HepG2 (cell line): ENCODE results near the gene IFT122. TPM values are rescaled to one million over a fixed set of nuclear protein-coding genes. Genes with fewer than 3 reads are reported as not detected.

Experiments
- AKAP8 ChIP-seq: sonication (generic); formaldehyde crosslinking; IDR thresholded peaks from 2 replicates; pipeline ENCODE4 v1.5.1; 2020; ENCODE audit warnings: mild to moderate bottlenecking, missing genetic modification reagents
- ATF2 ChIP-seq: sonication (generic); formaldehyde crosslinking; IDR thresholded peaks from 2 replicates; pipeline ENCODE4 v1.4.0; 2020; ENCODE audit warnings: missing genetic modification reagents
- BATF2 ChIP-seq: sonication (generic); formaldehyde crosslinking; IDR thresholded peaks from 2 replicates; pipeline ENCODE4 v1.8.0; 2022; ENCODE audit warnings: mild to moderate bottlenecking, missing genetic modification reagents, moderate library complexity
- CEBPB ChIP-seq: IDR thresholded peaks from 2 replicates; pipeline ENCODE4 v1.6.1; 2011; ENCODE audit warnings: low read depth, low read length, improper control_type of control experiment, borderline replicate concordance
- CENPT ChIP-seq: sonication (generic); formaldehyde crosslinking; IDR thresholded peaks from 2 replicates; pipeline ENCODE4 v1.8.0; 2022; ENCODE audit warnings: low read depth, mild to moderate bottlenecking, moderate library complexity, missing genetic modification reagents
- EP300 ChIP-seq, 3 experiments: sonication (generic) in 1 of 3; formaldehyde crosslinking in 1 of 3; IDR thresholded peaks; 2 replicates each; pipeline versions ENCODE4 v1.5.1 to v1.6.1; 2011 to 2020; ENCODE audit warnings: low read depth in 2 of 3, low read length in 2 of 3, borderline replicate concordance in 1 of 3, improper control_type of control experiment in 1 of 3, mild to moderate bottlenecking in 1 of 3, missing genetic modification reagents in 1 of 3, moderate library complexity in 1 of 3
- KLF11 ChIP-seq: IDR thresholded peaks from 2 replicates; pipeline ENCODE4 v1.6.1; 2016; ENCODE audit warnings: missing compliant biosample characterization
- MLX ChIP-seq: IDR thresholded peaks from 2 replicates; pipeline ENCODE4 v1.6.1; 2016
- RBM39 ChIP-seq: fragments of 200-400 bp; formaldehyde crosslinking; IDR thresholded peaks from one replicate; pipeline ENCODE4 v1.6.1; 2018; ENCODE audit warnings: antibody characterized with exemption, mild to moderate bottlenecking, low read depth, low read length; ENCODE audit not compliant: poor library complexity, severe bottlenecking
- RFX1 ChIP-seq: fragments of 450-650 bp; IDR thresholded peaks from 2 replicates; pipeline ENCODE4 v1.6.1; 2017
- SKI ChIP-seq: fragments of 450-650 bp; IDR thresholded peaks from one replicate; pipeline ENCODE4 v1.6.1; 2018; ENCODE audit warnings: mild to moderate bottlenecking; ENCODE audit not compliant: partially characterized antibody
- SNAPC5 ChIP-seq: sonication (generic); formaldehyde crosslinking; IDR thresholded peaks from 2 replicates; pipeline ENCODE4 v1.8.1; 2023; ENCODE audit warnings: mild to moderate bottlenecking, missing genetic modification reagents, borderline replicate concordance
- SOX13 ChIP-seq, 3 experiments: fragments of 450-650 bp in 1 of 3; sonication (generic) in 1 of 3; formaldehyde crosslinking in 1 of 3; IDR thresholded peaks in 2 of 3; conservative IDR thresholded peaks in 1 of 3; 2 replicates each; pipeline versions ENCODE4 v1.5.0 to v1.6.1; 2016 to 2020; ENCODE audit warnings: antibody characterized with exemption in 1 of 3, mild to moderate bottlenecking in 1 of 3, missing compliant biosample characterization in 1 of 3, missing genetic modification reagents in 1 of 3, moderate library complexity in 1 of 3
- SP1 ChIP-seq, 2 experiments: fragments of 450-650 bp in 1 of 2; sonication (generic) in 1 of 2; formaldehyde crosslinking in 1 of 2; IDR thresholded peaks; 2 replicates each; pipeline versions ENCODE4 v1.4.0 to v1.6.1; 2016 to 2020; ENCODE audit warnings: missing genetic modification reagents in 1 of 2
- ZBTB21 ChIP-seq: sonication (generic); formaldehyde crosslinking; IDR thresholded peaks from 2 replicates; pipeline ENCODE4 v1.4.0; 2020; ENCODE audit warnings: missing genetic modification reagents
- ZNF224 ChIP-seq: sonication (generic); formaldehyde crosslinking; IDR thresholded peaks from 2 replicates; pipeline ENCODE4 v1.5.0; 2020; ENCODE audit warnings: mild to moderate bottlenecking, missing genetic modification reagents
- ZNF256 ChIP-seq: sonication (generic); formaldehyde crosslinking; conservative IDR thresholded peaks from 2 replicates; pipeline ENCODE4 v1.4.0; 2020; ENCODE audit warnings: missing genetic modification reagents
- ZNF263 ChIP-seq: sonication (generic); formaldehyde crosslinking; IDR thresholded peaks from 2 replicates; pipeline ENCODE4 v1.4.0; 2020; ENCODE audit warnings: missing genetic modification reagents
- ZNF276 ChIP-seq: sonication (generic); formaldehyde crosslinking; IDR thresholded peaks from 2 replicates; pipeline ENCODE4 v1.4.0; 2020; ENCODE audit warnings: mild to moderate bottlenecking, low read depth, missing genetic modification reagents
- ZNF430 ChIP-seq: sonication (generic); formaldehyde crosslinking; IDR thresholded peaks from 2 replicates; pipeline ENCODE4 v1.9.0; 2021; ENCODE audit warnings: mild to moderate bottlenecking, missing genetic modification reagents
- ZNF782 ChIP-seq: sonication (generic); formaldehyde crosslinking; IDR thresholded peaks from 2 replicates; pipeline ENCODE4 v1.4.0; 2020; ENCODE audit warnings: missing genetic modification reagents, mild to moderate bottlenecking, borderline replicate concordance
- polyA plus RNA-seq, 8 experiments: library from polyadenylated mRNA; depleted of rRNA in 3 of 8; stranded (reverse) in 7 of 8; unstranded in 1 of 8; fragments of >200 nt; fragmentation: Illumina TruSeq in 4 of 8; extraction: Trizol in 4 of 8; gene quantifications; 2 replicates each; pipeline versions ENCODE4 v1.2.1 to v1.2.3, GENCODE V29; 2011 to 2016; ENCODE audit warnings: low read depth in 4 of 8, missing spikeins in 1 of 8, mixed read lengths in 1 of 8; ENCODE audit not compliant: insufficient read depth in 1 of 8
- total RNA-seq, 5 experiments: library from RNA; depleted of rRNA; stranded (reverse); fragments of >200 nt; fragmentation: Illumina TruSeq; extraction: Trizol; gene quantifications; 2 replicates each; pipeline ENCODE4 v1.2.3, GENCODE V29; 2016; ENCODE audit warnings: low read depth in 1 of 5

IFT122 gene
- total and polyA plus RNA-seq, 2 of the 13 experiments (the other 11 are each of a cell fraction or from before 2014, with no cell fraction given): 10.1 to 10.3 TPM

GRCh38 chr3:129490273-129490675 lies 50.2 kb downstream of the IFT122 start (continued):
- TF ChIP-seq SKI: peak; percentile 21
- TF ChIP-seq ZNF263: peak; percentile 82
- no peak for TF ChIP-seq AKAP8
- TF ChIP-seq ZNF782: no peak
- TF ChIP-seq ZNF430 (CRISPR knock-in tag): 0 out of 2 replicates have a peak, but pooled peaks have one; percentile 62
- TF ChIP-seq CEBPB: no peak
- no peak for TF ChIP-seq SP1 (IDR thresholded peaks at IDR 0.05)
- TF ChIP-seq SP1 (CRISPR knock-in tag; IDR thresholded peaks at IDR 0.05): no peak
- no peak for TF ChIP-seq ZNF276 (CRISPR knock-in tag)
- no peak for TF ChIP-seq ZNF256
- no peak for TF ChIP-seq SOX13 (IDR thresholded peaks at IDR 0.05)
- no peak; a peak in 1 of 4 replicates for TF ChIP-seq SOX13 (CRISPR knock-in tag; conservative IDR thresholded peaks at IDR 0.05 in 1 of 2, IDR thresholded peaks at IDR 0.05 in 1 of 2)
- no peak for TF ChIP-seq CENPT (CRISPR knock-in tag)
- no peak for TF ChIP-seq KLF11 (CRISPR knock-in tag)
- no peak for TF ChIP-seq RFX1
- TF ChIP-seq MLX (CRISPR knock-in tag): 0 out of 2 replicates have a peak, but pooled peaks have one; percentile 30
- no peak for TF ChIP-seq RBM39
- 0 out of 2 replicates have a peak, but pooled peaks have one; percentile 62 for TF ChIP-seq ZNF224
- TF ChIP-seq ATF2 (CRISPR knock-in tag): no peak
- no peak for TF ChIP-seq BATF2 (CRISPR knock-in tag)
- TF ChIP-seq EP300 (IDR thresholded peaks at IDR 0.05; ENCODE audit: low read depth in 2 of 2, low read length in 2 of 2): no peak
- TF ChIP-seq EP300 (CRISPR knock-in tag; IDR thresholded peaks at IDR 0.05; ENCODE audit: borderline replicate concordance): no peak
- TF ChIP-seq ZBTB21 (CRISPR knock-in tag): no peak
- TF ChIP-seq SNAPC5 (CRISPR knock-in tag): no peak
- TF ChIP-seq, all 625 proteins: peak for 103
